Endodermal cell (in vitro differentiated cells): Measurements from ENCODE around the gene FKBP6. TPM values are rescaled to one million over a fixed set of nuclear protein-coding genes. Genes with fewer than 3 reads are reported as not detected.

Source experiments
- DNase-seq: peaks from one replicate; pipeline ENCODE4 v3.0.0-alpha.2; 2017
- H3K27ac ChIP-seq: 2 replicates; pipeline ENCODE4 v1.5.1; 2013; ENCODE audit warnings: mild to moderate bottlenecking, low read depth, low read length, moderate library complexity
- H3K27me3 ChIP-seq: 2 replicates; pipeline ENCODE4 v1.6.1; 2013; ENCODE audit warnings: mild to moderate bottlenecking, low read length, moderate library complexity; ENCODE audit not compliant: insufficient read depth, control insufficient read depth, poor library complexity, severe bottlenecking
- H3K36me3 ChIP-seq: 2 replicates; pipeline ENCODE4 v1.7.0; 2013; ENCODE audit warnings: mild to moderate bottlenecking, low read length, moderate library complexity; ENCODE audit not compliant: control insufficient read depth, insufficient read depth
- H3K4me1 ChIP-seq: one replicate; pipeline ENCODE4 v1.7.0; 2013; ENCODE audit warnings: low read length; ENCODE audit not compliant: control insufficient read depth, insufficient read depth
- H3K4me3 ChIP-seq: 2 replicates; pipeline ENCODE4 v1.5.1; 2013; ENCODE audit warnings: mild to moderate bottlenecking, low read length, moderate library complexity
- H3K9ac ChIP-seq: 2 replicates; pipeline ENCODE4 v1.6.1; 2013; ENCODE audit warnings: mild to moderate bottlenecking, low read length, moderate library complexity; ENCODE audit not compliant: poor library complexity, severe bottlenecking; ENCODE audit errors: extremely low read depth
- H3K9me3 ChIP-seq: 2 replicates; pipeline ENCODE4 v1.6.1; 2013; ENCODE audit warnings: mild to moderate bottlenecking, low read length, moderate library complexity; ENCODE audit not compliant: control insufficient read depth
- H3K27ac Mint-ChIP-seq: 2 replicates; pipeline ENCODE4 v1.8.0; 2020; ENCODE audit warnings: mixed read lengths
- H3K27me3 Mint-ChIP-seq: 2 replicates; pipeline ENCODE4 v1.8.0; 2021; ENCODE audit warnings: mild to moderate bottlenecking, mixed read lengths; ENCODE audit not compliant: insufficient read depth
- H3K36me3 Mint-ChIP-seq: 2 replicates; pipeline ENCODE4 v1.8.0; 2020; ENCODE audit warnings: low read depth, mixed read lengths
- H3K4me1 Mint-ChIP-seq: 2 replicates; pipeline ENCODE4 v1.8.0; 2020; ENCODE audit warnings: mixed read lengths
- H3K4me3 Mint-ChIP-seq: 2 replicates; pipeline ENCODE4 v1.8.0; 2020; ENCODE audit warnings: mild to moderate bottlenecking, moderate library complexity, mixed read lengths
- H3K9me3 Mint-ChIP-seq: 2 replicates; pipeline ENCODE4 v1.8.0; 2020; ENCODE audit warnings: mild to moderate bottlenecking, mixed read lengths
- WGBS, 2 experiments: methylation state at CpG; one replicate each; pipeline versions ENCODE4 v1.1.5 to v1.1.7; 2013; ENCODE audit warnings: missing lambda C conversion rate in 2 of 2, mixed read lengths in 1 of 2; ENCODE audit not compliant: insufficient coverage in 1 of 2, insufficient read length in 1 of 2; 5-methylcytosine and 5-hydroxymethylcytosine counted together
- total RNA-seq, 2 donors: library from RNA; stranded (reverse); fragmentation: NEBNext Ultra II Directional in 1 of 2; extraction: Animal tissue kit (Norgen Biotek cat#: 25700) in 1 of 2; gene quantifications; 2 replicates in 1 of 2; 3 replicates in 1 of 2; pipeline ENCODE4 v1.2.1, GENCODE V29; 2021
- TF ChIP-seq, protein P1 (sequence below): fragments of 200-600 bp; sonication (generic); conservative IDR thresholded peaks from 2 replicates; pipeline ENCODE4 v1.5.0; 2021; ENCODE audit warnings: antibody characterized with exemption, mild to moderate bottlenecking

FKBP6 gene
- total RNA-seq, 2 donors from 2014 or later, result not detected

DNA sequence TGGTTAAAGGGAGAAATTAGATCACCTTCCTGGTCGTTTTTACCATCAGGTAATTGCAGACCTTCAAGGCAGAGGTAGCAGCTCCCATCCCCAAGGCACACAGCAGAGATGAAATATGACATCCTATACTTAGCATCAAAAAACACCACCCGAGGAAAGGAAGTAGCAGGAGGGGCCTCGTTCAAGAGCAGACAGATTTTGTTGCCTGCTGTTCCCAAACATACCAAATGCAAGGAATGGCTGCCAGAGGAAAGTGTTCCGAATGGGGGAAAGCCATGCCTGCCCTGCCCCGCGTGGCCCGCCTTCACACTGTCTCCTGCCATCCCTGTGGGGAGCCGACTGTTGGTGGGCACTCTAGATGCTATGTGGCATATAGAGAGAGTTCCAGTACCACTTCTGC, 18.0 kb downstream of the FKBP6 start:
- H3K27ac Mint-ChIP-seq, result no peak overlapping the region
- Histone ChIP-seq H3K4me1 (peaks cover 13% of the 10 kb centered on the region), H3K4me3 (no peak overlapping the region), H3K27me3 (no peaks in the 10 kb centered on the region), H3K9ac (no peak overlapping the region), H3K36me3 (no peaks in the 10 kb centered on the region), H3K27ac (no peak overlapping the region), H3K9me3 (no peaks in the 10 kb centered on the region)
- TF ChIP-seq, protein P1, sequence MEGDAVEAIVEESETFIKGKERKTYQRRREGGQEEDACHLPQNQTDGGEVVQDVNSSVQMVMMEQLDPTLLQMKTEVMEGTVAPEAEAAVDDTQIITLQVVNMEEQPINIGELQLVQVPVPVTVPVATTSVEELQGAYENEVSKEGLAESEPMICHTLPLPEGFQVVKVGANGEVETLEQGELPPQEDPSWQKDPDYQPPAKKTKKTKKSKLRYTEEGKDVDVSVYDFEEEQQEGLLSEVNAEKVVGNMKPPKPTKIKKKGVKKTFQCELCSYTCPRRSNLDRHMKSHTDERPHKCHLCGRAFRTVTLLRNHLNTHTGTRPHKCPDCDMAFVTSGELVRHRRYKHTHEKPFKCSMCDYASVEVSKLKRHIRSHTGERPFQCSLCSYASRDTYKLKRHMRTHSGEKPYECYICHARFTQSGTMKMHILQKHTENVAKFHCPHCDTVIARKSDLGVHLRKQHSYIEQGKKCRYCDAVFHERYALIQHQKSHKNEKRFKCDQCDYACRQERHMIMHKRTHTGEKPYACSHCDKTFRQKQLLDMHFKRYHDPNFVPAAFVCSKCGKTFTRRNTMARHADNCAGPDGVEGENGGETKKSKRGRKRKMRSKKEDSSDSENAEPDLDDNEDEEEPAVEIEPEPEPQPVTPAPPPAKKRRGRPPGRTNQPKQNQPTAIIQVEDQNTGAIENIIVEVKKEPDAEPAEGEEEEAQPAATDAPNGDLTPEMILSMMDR, result no peak
- H3K9me3 Mint-ChIP-seq, result no peaks in the 10 kb centered on the region
- peaks cover 22% of the 10 kb centered on the region for H3K4me1 Mint-ChIP-seq
- no peak overlapping the region for H3K4me3 Mint-ChIP-seq
- DNase-seq, result no peak
- no peaks in the 10 kb centered on the region for H3K36me3 Mint-ChIP-seq
- WGBS, 2 experiments, result 81 to 82% methylated on average over 4 to 8 of the region's 8 CpGs
- peaks cover 3% of the 10 kb centered on the region for H3K27me3 Mint-ChIP-seq

DNA sequence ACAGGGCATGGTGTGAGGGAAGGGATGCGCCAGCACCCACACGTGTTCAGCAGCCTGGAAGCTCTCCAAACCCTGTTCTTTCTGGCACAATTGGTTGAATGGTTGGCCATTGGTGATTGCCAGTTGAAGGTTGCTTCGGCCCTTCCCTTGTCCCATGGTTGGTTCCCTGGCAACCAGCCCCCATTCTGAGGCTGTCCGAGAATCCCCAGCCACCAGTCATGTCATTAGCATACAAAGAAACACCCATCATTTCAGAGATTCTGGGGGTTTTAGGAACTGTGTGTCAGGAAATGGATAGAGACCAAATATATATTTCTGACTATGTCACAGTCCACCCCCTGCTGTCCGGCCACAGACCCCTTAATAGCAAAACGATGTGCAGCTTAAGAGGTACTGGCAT, 21.8 kb downstream of the FKBP6 start:
- H3K9me3 Mint-ChIP-seq, result peaks cover 7% of the 10 kb centered on the region
- no peak for DNase-seq

DNA sequence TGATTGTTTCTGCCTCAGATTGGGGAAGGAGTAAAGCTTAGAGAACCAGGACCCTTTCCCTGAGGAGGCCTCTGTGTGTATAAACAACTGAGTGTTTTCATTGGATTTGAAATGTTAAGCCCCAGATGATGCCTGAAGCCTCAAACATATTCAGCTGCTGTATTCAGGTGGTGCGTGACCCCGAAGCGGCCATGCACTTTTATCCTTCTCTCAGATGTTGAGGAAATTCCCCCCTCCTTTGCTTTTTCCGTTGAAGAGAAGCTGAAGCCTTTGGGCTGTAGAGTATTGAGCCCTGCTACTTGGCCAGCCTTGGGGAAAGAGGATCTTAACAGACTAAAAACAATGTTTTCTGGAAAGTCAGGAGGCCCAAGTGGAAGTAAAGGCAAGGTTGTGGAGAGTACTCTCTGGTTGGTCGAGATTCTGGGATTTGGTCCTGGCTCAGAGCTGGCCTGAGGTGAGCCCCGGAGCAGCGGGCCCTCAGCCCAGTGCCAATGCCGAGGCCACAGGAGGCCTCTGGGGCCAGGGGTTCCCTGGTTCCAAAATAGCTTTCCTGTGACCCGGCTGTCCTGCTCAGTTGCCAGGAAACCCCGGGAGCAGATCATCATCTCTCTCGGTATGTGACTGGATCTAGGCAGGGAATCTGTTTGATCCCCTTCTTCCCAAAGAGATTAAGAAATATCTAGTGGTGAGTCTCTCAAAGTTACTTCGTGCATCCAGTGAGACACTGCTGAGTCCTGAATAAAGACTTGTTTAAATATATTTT, 22.5 kb downstream of the FKBP6 start:
- Histone ChIP-seq H3K9me3 (peaks cover 10% of the 10 kb centered on the region), H3K4me3 (no peak overlapping the region), H3K36me3 (no peaks in the 10 kb centered on the region), H3K27ac (no peak overlapping the region), H3K9ac (peak overlapping the region; percentile 20), H3K27me3 (no peaks in the 10 kb centered on the region), H3K4me1 (peaks cover 13% of the 10 kb centered on the region)
- DNase-seq, result no peak
- H3K4me1 Mint-ChIP-seq, result peaks cover 16% of the 10 kb centered on the region
- WGBS, 2 experiments, result 89 to 93% methylated on average over 7 to 12 of the region's 12 CpGs
- TF ChIP-seq, protein P1, result no peak
- H3K9me3 Mint-ChIP-seq, result peaks cover 7% of the 10 kb centered on the region
- no peaks in the 10 kb centered on the region for H3K27me3 Mint-ChIP-seq
- no peak overlapping the region for H3K27ac Mint-ChIP-seq
- H3K4me3 Mint-ChIP-seq, result no peak overlapping the region
- no peaks in the 10 kb centered on the region for H3K36me3 Mint-ChIP-seq

More for the DNA sequence above, 21.8 kb downstream of the FKBP6 start:
- peaks cover 13% of the 10 kb centered on the region for H3K4me1 ChIP-seq
- TF ChIP-seq, protein P1, result no peak
- no peaks in the 10 kb centered on the region for H3K36me3 ChIP-seq
- no peak overlapping the region for H3K27ac ChIP-seq
- Mint-ChIP-seq H3K27me3 (no peaks in the 10 kb centered on the region), H3K36me3 (no peaks in the 10 kb centered on the region), H3K4me3 (no peak overlapping the region), H3K27ac (no peak overlapping the region), H3K4me1 (peaks cover 16% of the 10 kb centered on the region)
- WGBS, 2 experiments, result 89 to 96% methylated on average over 4 to 6 of the region's 6 CpGs
- no peak overlapping the region for H3K9ac ChIP-seq
- peaks cover 10% of the 10 kb centered on the region for H3K9me3 ChIP-seq
- no peak overlapping the region for H3K4me3 ChIP-seq
- no peaks in the 10 kb centered on the region for H3K27me3 ChIP-seq
